HL-60 (cell line): ENCODE measurements around the gene NKX2-3.

Source experiments
- DNase-seq, 2 experiments: peaks; one replicate each; pipeline ENCODE4 v3.0.0-alpha.2; 2010 to 2020; ENCODE audit warnings: low read depth in 1 of 2, low spot score in 1 of 2
- H3K27ac ChIP-seq: fragments of 250-450 bp; sonication (Bioruptor Pico); replicated peaks from 2 replicates; pipeline ENCODE4 v1.5.1; 2020; ENCODE audit warnings: mild to moderate bottlenecking, moderate library complexity
- H3K27me3 ChIP-seq: fragments of 250-450 bp; sonication (Bioruptor Pico); 2 replicates; pipeline ENCODE4 v1.5.1; 2021; ENCODE audit warnings: mild to moderate bottlenecking, moderate library complexity; ENCODE audit not compliant: insufficient read depth, poor library complexity, severe bottlenecking
- H3K4me3 ChIP-seq: replicated peaks from 2 replicates; pipeline ENCODE4 v1.5.1; 2011; ENCODE audit warnings: mild to moderate bottlenecking, control low read depth, low read length; ENCODE audit not compliant: insufficient read depth
- CTCF ChIP-seq: IDR thresholded peaks from one replicate; pipeline ENCODE4 v1.5.1; 2011; ENCODE audit warnings: low read length, control low read depth, inconsistent platforms; ENCODE audit not compliant: insufficient read depth
- GABPA ChIP-seq: IDR thresholded peaks from 2 replicates; pipeline ENCODE4 v1.6.1; 2012; ENCODE audit warnings: low read depth
- POLR2AphosphoS5 ChIP-seq: IDR thresholded peaks from 2 replicates; pipeline ENCODE4 v1.6.1; 2012; ENCODE audit warnings: low read depth
- REST ChIP-seq: IDR thresholded peaks from 2 replicates; pipeline ENCODE4 v1.6.1; 2012; ENCODE audit warnings: low read depth; ENCODE audit not compliant: insufficient replicate concordance
- SPI1 ChIP-seq: IDR thresholded peaks from 2 replicates; pipeline ENCODE4 v1.6.1; 2012; ENCODE audit warnings: low read depth, mild to moderate bottlenecking, borderline replicate concordance

Gene NKX2-3

GRCh38 chr10:99525897-99526296 lies 6.8 kb upstream of the NKX2-3 start:
- H3K27me3 ChIP-seq: peaks cover 35% of the 10 kb centered on the region
- TF ChIP-seq REST (no peak), POLR2AphosphoS5 (no peak), GABPA (no peak), SPI1 (no peak), CTCF (no peak)
- H3K4me3 ChIP-seq: no peak overlapping the region

GRCh38 chr10:99526861-99527504 lies 5.8 kb upstream of the NKX2-3 start:
- Histone ChIP-seq H3K27me3 (peaks cover 46% of the 10 kb centered on the region), H3K4me3 (no peak overlapping the region), H3K27ac (no peak overlapping the region)
- no peak for DNase-seq
- TF ChIP-seq CTCF (no peak), GABPA (no peak), SPI1 (no peak), POLR2AphosphoS5 (no peak), REST (no peak)

More at GRCh38 chr10:99525897-99526296, 6.8 kb upstream of the NKX2-3 start:
- no peak for DNase-seq
- no peak overlapping the region for H3K27ac ChIP-seq

GRCh38 chr10:99527526-99528493 lies 4.9 kb upstream of the NKX2-3 start:
- Histone ChIP-seq H3K4me3 (no peak overlapping the region), H3K27me3 (peaks cover 54% of the 10 kb centered on the region), H3K27ac (no peak overlapping the region)
- TF ChIP-seq SPI1: no peak
- TF ChIP-seq GABPA: no peak
- TF ChIP-seq REST: no peak
- TF ChIP-seq POLR2AphosphoS5: no peak
- TF ChIP-seq CTCF: no peak
- no peak for DNase-seq
